Measurements from ENCODE around the gene MTCL1.
"Not testable (repeated sequence)": the region's sequence is repeated elsewhere in the genome, so short reads cannot be mapped to it uniquely, and the experiment has no call there.

The MTCL1 gene

GRCh38 chr18:8744038-8744437 is 38.7 kb downstream of the MTCL1 start:
- no peak for DNase-seq (ENCODE audit: low read depth)

GRCh38 chr18:8744656-8745055 is 39.3 kb downstream of the MTCL1 start:
- DNase-seq (ENCODE audit: low read depth) = peak; percentile 5

DNA sequence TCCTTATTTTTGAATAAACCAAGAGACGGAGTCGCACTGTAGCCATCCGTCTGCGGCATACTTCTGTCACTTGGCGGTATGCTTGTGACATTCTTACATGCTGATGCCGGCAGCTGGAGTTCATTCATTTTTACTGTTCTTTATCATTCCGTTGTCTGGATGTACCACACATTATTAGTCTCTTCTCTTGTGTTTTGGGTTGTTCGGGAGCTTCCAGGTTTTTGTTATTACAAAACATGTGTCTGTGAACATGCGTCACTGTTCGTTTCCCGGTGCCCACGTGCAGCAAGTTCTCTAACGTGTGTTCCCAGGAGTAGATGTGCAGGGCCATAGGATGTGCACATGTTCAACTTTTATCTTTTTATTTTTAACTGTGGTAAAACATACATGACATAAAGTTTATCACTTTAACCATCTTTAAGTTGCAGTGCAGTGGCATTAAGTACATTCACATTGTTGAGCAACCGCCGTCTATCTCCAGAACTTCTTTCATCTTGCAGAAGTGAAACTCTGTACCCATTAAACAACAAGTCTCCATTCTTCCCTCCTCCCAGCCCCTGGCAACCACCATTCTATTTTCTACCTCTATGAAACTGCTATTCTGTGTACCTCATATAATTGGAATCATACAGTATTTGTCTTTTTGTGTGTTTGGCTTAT is 40.1 kb downstream of the MTCL1 start:
- no peak for DNase-seq (ENCODE audit: low read depth)

DNA sequence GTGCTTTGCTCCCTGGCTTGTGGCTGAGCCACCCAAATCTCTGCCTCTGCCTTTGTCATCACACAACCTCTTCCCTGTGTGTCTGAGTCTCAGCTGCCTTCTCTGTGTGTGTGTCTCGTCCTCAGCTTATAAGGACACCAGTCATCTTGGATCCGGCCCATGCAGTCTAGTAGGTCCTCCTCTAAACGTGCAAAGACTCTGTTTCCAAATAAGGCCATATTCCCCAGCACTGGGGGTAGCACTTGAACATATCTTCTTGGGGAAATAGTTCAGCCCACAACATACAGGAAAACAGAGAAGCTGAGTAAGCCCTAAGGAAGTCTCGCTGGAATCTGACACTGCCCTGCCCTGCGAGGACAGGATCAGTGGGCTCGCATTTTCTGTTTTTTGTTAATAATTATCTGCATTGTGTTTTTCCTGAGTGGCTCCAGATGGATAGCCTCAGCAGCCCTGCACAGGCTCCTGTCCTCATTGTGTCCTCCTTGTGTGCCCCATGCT is 42.1 kb downstream of the MTCL1 start:
- DNase-seq (ENCODE audit: low read depth) = no peak

DNA sequence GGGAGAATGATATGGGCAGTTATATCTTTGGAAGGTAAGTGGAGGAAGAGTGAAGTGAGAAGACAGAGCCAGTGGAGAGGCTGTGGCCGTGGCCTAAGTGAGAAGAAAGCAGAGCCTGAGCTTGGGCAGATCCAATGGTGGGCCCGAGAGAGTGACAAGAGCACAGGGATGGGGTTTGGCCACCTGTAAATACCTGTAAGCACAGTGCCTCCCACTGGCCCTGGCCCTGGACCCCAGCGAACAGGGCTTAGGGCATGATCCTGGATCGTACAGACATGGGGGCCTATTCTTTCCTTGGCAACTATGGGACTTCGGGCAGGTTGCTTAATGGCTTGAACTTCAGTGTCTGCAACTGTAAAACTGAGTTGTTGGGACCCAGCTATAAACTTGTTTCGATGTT is 44.1 kb downstream of the MTCL1 start:
- DNase-seq (ENCODE audit: low read depth) = no peak

GRCh38 chr18:8750954-8751415 is 45.6 kb downstream of the MTCL1 start:
- DNase-seq (ENCODE audit: low read depth) = no peak

DNA sequence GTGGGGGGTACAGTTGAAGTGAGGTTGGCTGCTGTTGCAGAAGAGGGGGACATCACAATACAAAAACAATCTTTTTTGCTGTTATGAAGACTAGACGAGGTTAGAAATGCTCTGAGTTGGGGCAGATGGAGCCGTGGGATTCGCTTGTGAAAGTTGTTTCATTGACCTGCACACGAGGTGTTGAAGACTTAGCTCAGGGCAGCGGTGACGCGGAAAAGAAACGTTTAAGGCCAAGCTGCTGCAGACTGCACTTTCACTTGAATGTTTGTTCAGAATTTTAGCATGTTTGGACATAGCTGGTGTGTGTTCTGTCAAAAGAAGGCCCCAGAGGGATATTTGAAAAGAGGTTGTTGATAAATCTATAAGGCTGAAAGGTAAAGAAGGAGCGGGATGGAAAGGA is 46.3 kb downstream of the MTCL1 start:
- no peak for DNase-seq (ENCODE audit: low read depth)

GRCh38 chr18:8752329-8752728 is 47.0 kb downstream of the MTCL1 start:
- no peak for DNase-seq (ENCODE audit: low read depth)

DNA sequence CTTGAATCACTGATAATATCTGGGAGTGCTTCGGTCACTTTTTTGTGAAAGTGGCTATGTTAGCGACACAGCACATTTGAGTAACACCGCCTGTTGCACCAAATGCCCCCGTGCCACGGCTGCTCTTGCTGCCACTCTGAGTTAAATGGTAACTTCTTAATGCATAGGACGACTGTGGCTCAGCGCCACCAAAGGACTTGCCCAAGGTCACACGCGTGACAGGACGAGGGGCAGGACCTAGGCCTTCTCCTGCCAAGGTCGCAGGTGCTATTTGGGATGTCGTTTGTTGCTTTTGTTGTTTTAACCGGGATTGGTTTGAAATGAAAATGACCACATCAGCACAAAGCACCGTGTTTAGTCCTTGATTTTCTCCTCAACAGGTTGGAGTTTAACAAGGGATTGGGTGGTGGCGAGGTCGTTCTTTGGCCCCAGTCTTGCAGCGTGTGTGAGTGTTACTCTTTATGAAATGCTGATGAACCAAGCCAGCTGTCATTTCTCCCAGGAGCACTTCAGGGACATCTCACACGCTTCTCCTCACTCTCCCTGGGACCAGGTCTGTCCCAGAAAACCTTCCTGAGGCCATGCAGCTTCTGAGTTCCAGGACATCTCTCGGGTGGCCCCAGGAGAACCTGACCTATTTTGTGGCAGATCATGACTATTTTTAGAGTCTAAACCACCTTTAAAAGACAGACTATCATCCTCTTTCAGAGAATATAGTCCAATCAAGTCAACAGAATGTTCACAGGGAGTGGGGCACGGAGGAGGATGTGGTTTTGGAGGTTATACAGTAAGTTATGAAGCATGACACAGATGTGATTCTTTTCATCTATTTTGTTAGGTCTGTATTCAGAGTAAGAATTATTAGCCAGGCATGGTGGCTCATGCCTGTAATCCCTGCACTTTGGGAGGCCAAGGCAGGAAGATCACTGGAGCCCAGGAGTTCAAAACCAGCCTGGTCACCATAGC is 49.9 kb downstream of the MTCL1 start:
- DNase-seq (ENCODE audit: low read depth) = peak; percentile 22

GRCh38 chr18:8756571-8756970 is 51.2 kb downstream of the MTCL1 start:
- no peak for DNase-seq (ENCODE audit: low read depth)

- no peak for DNase-seq (ENCODE audit: low read depth)
Observed at GRCh38 chr18:8757396-8757997, 52.1 kb downstream of the MTCL1 start.

- no peak for DNase-seq (ENCODE audit: low read depth)
Observed at GRCh38 chr18:8758466-8758865, 53.1 kb downstream of the MTCL1 start.

DNA sequence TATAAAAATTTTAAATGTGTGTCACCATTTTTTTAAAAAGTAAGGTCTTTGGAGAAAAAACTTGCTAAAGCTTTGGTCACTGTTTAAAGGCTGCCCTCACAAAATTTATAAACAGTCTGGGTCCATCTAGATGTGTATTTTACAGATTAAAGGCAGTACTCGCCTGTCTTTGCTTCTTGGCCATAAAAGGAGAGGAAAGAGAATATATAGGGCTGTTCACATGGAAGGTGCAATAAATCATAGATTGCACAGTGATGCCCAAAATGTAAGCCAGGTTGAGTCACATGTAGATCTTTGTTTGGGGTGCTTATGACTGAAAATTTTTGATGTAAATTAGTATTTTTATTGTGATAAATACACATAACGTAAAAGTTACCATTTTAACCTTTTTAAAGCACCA is 55.6 kb downstream of the MTCL1 start:
- DNase-seq (ENCODE audit: low read depth) = no peak

GRCh38 chr18:8761535-8761934 is 56.2 kb downstream of the MTCL1 start:
- DNase-seq (ENCODE audit: low read depth) = not testable (repeated sequence)

GRCh38 chr18:8762968-8763367 is 57.6 kb downstream of the MTCL1 start:
- DNase-seq (ENCODE audit: low read depth) = no peak

GRCh38 chr18:8763611-8764010 is 58.3 kb downstream of the MTCL1 start:
- DNase-seq (ENCODE audit: low read depth) = no peak

GRCh38 chr18:8765783-8766463 is 60.6 kb downstream of the MTCL1 start:
- no peak for DNase-seq (ENCODE audit: low read depth)

- DNase-seq (ENCODE audit: low read depth) = no peak
Observed at GRCh38 chr18:8766559-8767293, 61.4 kb downstream of the MTCL1 start.

DNA sequence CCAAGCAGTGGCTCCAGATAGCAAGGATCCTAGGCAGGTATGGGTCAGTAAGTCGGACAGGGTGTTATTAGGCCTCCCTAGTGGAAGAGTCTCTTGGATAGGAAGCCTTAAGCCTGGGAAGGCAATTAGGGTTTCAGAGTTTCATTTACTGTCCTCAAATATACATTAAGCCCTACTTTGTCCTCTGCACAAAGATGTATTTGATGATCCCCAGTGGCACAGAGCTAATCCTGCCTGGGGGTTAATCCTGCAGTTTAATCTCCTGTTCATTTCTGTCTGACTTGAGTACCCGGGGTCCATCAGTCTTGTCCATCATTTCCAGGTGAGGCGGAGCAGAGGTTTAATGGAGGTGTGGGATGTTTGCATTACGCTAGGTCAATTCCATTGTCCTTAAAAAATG is 62.0 kb downstream of the MTCL1 start:
- no peak for DNase-seq (ENCODE audit: low read depth)

DNA sequence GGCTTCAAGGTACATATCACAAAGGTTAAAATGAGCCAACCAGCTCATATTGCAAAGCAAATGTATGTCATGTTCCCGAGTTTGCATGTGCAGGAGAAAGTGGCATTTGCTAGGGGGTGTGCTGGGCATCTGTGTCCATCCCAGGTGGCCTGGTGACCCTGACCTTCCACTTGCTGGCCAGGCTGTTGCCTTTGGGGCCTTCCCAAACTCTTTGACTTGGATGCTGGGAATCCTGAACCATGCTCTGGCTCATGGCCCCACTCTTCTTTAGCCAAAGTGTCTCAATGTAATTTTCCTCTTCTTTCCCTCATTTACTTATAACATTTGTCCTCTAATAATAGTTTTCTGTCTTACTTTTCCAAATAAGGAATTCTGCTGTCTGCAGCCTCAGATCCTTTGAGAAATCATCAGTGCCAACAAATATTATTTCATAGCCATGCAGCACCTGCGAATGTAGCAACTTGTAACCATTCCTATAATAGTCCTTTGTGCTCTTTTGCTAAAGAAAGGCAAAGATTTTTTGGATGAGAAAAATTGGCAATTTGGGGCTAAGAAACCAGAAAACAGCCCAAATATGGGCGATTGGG is 64.2 kb downstream of the MTCL1 start:
- no peak for DNase-seq (ENCODE audit: low read depth)

GRCh38 chr18:8770657-8771056 is 65.3 kb downstream of the MTCL1 start:
- DNase-seq (ENCODE audit: low read depth) = no peak

Measured in activated T-cell treated with anti-CD3 and anti-CD28 coated beads for 1 hour (primary cell).